ENCODE data around the gene DNAJC12.

DNA sequence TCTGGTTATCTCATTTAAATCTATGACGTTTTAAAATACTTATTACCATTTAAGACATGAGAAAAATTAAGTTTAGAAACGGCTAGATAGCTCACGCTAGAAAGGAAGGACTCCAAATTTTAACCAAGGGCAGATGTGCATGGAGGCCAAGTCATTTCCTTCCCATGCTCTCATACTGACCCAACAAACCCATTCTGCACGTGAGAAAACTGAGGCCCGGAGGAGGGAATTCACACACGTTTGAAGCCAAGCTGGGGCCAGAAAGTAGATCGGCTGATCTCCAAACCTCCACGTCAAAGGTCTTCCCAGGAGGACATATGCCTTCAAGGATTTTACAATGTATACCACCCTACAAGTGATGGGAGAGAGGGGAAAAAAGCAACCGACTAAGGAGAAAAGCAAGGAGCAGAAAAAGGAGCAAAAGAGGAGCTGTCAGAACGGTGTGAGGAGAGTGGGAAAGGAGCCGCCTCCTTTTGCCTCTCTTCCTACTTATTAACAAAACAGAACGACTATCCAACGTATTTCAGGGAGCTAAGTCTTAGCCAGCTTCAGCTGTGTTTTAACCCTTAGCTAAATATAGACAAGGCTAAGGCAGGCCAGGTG is 45.8 kb upstream of the DNAJC12 start:
- TF ChIP-seq, protein P1, sequence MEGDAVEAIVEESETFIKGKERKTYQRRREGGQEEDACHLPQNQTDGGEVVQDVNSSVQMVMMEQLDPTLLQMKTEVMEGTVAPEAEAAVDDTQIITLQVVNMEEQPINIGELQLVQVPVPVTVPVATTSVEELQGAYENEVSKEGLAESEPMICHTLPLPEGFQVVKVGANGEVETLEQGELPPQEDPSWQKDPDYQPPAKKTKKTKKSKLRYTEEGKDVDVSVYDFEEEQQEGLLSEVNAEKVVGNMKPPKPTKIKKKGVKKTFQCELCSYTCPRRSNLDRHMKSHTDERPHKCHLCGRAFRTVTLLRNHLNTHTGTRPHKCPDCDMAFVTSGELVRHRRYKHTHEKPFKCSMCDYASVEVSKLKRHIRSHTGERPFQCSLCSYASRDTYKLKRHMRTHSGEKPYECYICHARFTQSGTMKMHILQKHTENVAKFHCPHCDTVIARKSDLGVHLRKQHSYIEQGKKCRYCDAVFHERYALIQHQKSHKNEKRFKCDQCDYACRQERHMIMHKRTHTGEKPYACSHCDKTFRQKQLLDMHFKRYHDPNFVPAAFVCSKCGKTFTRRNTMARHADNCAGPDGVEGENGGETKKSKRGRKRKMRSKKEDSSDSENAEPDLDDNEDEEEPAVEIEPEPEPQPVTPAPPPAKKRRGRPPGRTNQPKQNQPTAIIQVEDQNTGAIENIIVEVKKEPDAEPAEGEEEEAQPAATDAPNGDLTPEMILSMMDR (IDR thresholded peaks at IDR 0.05): no peak
- TF ChIP-seq POLR2AphosphoS5 (IDR thresholded peaks at IDR 0.05) (no peak), POLR2A (IDR thresholded peaks at IDR 0.05) (no peak)

All from suprapubic skin (tissue), 4 donors.